Measurements from ENCODE around the gene DSCAM.

DSCAM gene

DNA sequence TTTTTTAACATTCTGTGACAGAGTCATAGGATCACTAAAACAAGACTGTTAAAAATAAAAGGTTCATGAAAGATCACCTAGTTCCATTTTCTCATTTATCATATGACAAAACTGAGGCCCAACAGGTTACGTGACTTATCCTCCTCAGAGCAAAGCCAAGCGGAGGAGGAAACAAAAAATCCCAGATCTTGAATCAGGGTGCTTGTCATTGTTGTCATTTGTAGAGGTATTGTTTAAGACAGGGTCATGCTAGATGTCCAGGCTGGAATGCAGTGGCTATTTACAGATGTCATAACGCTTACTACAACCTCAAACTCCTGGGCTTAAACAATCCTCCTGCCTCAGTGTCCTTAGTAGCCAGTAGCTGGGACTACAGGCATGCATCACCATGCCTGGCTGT lies 293.2 kb downstream of the DSCAM start:
- no peak for DNase-seq (ENCODE audit: low read depth, low spot score)

DNA sequence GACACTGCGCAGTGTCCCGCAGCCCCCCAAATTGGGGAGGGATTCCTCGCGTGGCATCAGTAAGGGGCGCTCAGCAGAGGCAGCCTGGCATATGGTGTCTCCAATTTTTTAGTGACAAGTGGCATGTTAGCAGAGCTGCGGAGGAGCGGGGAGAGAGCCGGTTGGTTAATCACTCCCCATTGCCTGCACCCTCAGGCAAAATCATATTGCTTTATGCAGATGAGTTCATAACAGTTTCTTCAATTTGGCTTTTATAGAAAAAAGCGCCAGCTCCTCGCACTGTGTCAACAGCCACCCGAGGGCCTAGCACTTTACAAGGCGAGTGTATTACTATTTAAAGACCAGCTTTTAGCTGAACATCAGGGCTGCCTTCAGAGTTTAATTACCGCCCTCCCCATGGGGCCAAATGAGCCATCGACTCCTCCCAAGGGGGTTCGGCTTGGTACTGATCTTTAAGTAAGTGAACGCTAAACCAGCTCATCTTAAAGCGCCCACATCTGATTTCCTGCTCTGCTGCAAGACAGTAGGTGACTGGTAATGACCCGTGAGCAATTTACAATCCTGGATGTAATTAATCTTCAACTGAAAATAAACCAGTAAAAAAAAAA lies 298.9 kb downstream of the DSCAM start:
- DNase-seq (ENCODE audit: low read depth, low spot score), result no peak

DNA sequence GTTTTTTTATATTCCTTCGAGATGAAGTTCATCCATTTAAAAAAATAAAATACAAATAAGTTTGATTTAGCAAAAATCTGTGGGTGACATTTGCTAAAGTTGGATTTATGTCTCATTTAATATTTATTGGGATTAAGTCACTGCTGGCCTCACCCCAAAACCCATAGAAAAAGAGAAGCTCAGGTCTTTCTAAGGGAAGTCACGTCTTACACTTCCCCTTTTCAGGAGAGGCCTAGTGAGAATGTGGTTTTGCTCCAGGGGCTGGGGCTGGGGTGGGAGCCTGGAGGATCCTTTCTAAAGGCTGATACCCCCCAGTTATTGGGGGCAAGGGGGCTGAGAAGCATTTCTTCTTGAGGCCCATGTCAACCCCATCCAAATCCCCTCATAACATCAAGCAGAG lies 300.3 kb downstream of the DSCAM start:
- DNase-seq (ENCODE audit: low read depth, low spot score), result no peak

DNA sequence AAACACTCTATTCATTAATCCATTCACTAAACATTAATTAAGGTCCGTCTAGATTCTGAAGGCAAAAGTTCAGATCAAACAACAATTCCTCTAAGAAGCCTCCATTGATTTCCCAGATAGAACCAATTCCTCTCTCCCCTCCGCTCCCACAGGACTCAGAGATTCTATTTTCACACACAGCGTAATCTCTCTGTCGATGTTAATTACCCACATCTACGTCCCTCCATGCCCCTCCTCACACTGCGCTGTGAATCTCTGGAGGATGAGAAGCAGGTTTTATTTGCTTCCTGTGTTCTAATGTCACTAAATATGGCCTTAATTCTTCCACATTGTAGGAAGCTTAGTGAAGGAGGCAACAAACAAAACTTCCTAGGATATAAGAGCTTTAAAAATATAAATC lies 306.7 kb downstream of the DSCAM start:
- DNase-seq (ENCODE audit: low read depth, low spot score), result no peak

DNA sequence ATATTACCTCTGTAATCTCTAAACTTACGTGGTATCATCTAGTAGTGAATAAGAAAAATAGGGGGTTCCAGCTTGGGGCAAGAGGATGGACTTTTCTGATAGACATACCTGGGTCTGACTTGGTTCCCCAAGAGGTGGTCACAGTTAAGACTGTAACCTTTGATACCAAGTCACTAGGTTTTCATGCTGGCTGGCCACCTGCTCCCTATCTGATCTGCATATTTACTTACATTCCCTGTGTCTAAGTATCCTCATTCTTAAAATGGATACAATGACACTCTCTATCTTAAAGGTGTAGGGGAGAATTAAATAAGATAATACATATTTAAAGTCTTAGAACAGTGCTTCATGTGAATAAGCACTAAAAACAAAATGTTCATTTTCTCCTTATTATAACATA lies 312.1 kb downstream of the DSCAM start:
- DNase-seq (ENCODE audit: low read depth, low spot score), result no peak

DNA sequence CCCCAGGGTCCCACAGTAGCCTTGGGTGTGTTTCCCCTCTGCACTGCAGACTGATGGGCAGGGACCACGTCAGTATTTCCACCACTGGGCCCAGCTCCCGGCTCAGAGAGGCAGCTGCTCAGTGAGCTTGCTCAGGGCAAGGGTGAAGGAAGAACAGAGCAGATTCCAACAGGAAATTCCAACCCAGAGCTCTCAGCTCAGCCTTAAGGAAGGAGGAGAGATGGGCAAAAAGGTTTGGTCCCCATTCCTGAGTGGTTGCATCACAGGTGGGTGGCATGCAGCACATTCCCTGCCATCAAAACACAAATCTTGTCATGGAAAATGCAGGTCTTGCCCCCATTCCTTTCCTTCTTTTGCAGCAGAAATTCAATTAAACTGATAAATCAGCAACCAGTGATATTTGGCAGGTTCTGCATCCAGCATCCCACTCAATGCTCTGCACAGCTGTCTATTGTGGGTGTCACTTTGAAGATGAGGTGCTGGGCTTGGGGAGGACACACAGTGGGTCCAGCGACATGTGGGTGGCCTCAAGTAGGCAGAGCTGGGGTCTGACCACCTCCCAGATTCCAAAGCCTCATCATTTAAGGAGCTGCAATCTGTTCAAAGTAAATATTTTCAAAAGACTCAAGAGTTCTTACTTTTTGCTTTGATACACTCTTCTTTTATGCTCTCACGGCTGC lies 315.4 kb downstream of the DSCAM start:
- DNase-seq (ENCODE audit: low read depth, low spot score), result no peak

DNA sequence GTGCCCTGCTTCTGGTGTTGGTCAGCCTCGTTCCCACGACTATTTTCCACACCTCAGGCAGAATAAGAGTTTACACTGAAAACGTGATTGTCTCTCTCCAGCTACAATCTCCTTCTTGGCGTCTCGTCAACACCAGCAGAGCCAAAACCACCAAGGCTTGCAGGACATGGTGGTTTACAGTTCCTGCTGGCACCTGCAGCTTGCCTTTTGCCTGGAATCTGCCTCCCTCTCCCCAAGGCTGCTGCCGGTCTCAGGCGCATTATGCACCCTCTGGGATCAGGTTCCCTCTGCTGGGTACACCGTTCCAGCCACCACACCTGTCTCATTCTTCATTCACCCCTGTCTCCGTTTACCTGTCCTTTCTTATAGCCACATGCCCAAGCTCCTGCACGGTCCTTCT lies 315.9 kb downstream of the DSCAM start:
- DNase-seq (ENCODE audit: low read depth, low spot score), result no peak

DNA sequence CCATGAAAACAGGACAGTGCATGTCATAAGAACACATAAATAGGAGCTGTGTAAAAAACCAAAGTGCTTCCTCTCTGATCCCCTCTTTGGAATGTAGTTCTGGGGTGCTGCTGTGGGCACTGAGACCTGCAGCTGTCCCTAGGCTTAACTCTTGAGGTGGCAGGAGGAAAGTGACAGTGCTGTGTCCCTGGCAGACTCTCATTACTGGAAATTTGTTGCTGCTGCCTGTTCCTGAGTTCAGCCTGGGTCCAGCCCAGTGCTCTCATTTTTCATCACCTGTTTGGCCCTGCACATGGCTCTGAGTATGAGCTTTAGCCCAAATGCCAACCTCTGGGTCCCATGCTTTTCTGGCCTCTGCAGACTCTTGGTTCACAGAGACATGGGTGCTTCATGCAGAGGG lies 329.3 kb downstream of the DSCAM start:
- no peak for DNase-seq (ENCODE audit: low read depth, low spot score)

DNA sequence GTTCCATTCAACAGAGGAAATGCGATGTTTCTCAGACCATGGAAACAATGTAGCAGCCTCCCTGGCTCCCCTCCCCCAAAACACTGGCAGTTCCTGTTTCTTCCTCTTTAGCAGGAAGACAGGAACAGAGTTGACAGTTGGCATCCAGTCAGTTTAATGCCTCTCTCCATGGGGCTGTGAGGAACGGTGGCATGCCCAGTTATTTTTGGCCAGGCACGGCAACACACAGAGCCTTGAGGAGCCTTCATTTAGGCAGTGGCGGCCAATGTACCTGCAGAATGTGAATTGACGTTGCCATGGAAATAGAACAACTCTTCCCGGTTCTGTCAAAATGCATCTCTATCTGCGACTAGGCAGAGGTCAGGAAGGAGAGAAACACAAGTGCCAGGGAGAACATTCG lies 330.6 kb downstream of the DSCAM start:
- DNase-seq (ENCODE audit: low read depth, low spot score), result peak; percentile 8

DNA sequence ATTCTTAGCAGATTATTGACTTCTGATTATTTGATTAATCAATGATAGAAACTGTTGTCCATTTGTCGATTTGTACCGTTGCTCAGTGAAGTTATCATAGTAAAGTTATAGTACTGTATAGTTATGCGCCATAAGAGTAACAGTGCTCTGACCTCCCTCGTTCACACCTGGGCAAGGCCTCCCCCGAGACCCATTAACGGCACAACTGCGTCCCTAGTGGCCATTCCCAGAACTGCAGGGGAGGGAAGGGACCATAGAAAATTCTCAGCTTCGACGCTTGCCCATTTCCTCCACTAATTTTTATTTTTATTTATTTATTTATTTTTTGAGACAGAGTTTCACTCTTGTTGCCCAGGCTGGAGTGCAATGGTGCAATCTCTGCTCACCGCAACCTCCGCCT lies 334.4 kb downstream of the DSCAM start:
- DNase-seq (ENCODE audit: low read depth, low spot score), result peak; percentile 35

DNA sequence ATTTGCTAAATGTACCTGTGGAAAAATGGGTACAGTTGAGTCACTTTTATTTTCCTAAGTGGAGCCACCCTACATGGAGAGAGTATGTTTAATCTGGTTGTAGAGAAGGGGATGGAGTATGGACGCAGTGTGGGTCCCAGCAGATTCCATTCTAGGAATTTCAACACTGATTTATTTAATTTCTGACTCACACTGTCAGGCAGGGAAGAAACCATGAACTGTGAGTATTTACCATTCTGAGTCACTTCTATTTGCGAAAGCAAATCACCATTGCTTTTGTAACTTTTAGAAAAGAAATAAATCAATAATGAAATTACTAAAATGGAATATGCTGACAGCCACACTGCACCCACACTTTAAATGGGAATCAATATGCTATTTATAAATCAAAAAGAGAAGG lies 339.0 kb downstream of the DSCAM start:
- DNase-seq (ENCODE audit: low read depth, low spot score), result no peak

DNA sequence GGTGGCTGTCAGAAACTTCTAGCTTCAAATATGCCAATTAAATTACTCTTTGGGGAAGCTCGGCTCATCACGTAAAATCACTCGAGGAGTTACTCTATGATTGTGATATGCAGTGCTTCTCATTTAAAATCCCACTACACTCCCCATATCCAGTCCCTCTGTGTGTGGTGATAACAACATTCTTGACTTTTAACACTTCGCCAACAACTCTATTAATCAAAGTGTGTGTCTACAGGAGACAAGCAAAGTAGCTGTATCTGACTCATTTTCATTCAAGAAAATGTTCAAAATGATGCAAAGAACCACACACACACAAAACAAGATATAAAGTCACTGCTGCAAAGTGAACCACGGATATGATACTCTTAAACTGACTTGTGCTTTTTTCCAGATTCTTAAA lies 341.3 kb downstream of the DSCAM start:
- no peak for DNase-seq (ENCODE audit: low read depth, low spot score)

DNA sequence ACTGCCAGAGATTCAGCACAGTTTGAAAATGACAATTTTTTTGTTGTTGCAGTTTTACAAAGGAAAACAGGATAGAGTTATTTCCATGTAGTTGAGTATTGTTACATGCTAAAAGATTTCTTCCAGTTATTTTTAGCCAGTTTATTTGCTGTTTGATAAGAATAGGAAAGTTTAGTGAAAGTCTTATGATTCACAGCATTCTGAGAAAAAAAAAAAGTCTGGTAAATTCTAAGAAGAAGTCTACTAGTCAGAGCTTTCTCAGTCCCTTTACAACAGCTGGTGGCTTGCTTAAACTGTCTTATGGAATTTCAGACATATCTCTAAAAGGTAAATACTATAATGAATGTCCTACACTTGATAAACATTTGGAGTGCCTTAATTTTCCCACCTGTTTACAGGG lies 341.7 kb downstream of the DSCAM start:
- DNase-seq (ENCODE audit: low read depth, low spot score), result no peak

DNA sequence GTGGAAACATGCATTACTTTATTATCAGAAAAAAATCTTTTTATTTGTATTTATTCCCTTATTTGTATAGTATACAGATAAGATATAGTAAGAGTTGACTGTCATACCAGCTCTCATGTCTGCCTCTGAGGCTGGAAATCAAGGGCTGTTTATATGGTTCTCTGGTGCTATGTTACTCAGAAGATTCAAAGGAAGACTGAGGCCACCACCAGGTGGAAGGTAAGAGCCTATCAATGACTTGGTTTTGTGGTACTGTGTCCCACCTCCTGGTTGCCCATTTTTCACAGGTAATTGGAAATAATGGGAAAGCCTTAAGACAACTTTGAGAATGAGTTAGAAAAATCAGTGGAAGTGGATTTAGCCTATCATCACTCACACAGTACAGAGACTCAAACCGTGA lies 342.1 kb downstream of the DSCAM start:
- DNase-seq (ENCODE audit: low read depth, low spot score), result no peak

DNA sequence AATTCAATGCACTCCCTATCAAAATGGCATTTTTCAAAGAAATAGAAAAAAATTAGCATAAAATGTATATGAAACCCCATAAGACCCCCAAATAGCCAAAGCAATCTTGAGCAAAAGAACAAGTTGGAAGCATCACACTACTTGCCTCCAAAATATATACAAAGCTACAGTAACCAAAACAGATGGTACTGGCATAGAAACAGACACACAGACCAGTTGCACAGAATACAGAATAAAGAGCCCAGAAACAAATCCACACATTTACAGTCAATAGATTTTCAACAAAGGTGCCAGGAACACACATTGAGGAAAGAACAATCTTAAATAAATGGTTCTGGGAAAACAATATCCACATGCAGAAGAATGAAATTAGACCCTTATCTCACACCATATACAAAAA lies 350.8 kb downstream of the DSCAM start:
- no peak for DNase-seq (ENCODE audit: low read depth, low spot score)

DNA sequence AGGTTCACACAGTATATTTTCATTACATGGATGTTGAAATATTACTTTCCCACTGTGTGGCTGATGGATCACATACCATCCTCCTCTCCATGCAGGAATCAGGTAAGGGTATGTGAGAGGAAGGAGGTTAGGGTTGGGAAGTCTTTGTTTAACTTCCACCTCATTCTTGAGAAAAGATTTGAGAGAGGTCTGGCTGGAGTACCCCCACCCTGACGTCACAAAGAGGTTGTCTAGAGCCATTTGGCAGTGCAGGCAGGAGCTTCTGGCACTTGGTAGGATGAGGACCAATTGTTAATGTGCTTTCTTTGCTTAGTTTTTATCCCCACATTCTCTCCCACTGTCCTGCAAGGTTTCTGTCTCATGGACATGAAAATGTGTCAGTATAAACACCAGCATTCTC lies 356.6 kb downstream of the DSCAM start:
- no peak for DNase-seq (ENCODE audit: low read depth, low spot score)

DNA sequence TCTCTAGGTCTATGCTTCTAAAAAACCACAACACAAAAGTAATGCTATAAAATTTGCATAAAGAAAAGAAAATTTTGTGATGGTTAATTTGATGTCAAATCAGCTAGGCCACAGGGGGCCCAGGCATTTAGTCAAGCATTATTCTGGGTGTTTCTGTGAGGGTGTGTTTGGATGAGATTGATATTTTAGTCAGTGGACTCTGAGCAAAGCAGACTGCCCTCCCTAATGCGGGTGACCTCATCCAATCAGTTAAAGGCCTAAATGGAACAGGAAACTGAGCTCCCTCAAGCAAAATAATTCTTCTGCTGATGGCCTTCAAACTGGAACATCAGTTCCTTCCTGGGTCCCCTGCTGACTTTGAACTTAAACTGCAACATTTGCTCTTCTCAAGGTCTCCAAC lies 358.0 kb downstream of the DSCAM start:
- DNase-seq (ENCODE audit: low read depth, low spot score), result no peak

DNA sequence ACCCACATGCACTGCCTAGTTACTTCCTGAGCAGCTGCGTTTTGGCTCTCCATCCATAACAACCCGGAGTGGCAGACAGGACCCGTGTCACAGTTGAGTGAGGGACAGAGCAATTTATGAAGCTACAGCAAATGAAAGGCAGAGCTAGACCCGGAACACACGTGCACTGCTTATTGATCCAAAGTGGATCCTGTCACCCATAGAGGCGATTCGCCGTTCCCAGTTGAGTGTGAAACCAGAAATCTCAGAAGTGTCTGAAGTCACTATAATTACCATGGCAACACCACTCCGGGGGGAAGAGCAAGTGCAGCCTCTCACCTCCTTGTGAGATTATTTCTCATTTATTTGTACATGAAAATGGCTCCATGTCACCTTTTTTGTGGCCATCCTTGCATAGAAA lies 365.2 kb downstream of the DSCAM start:
- no peak for DNase-seq (ENCODE audit: low read depth, low spot score)

DNA sequence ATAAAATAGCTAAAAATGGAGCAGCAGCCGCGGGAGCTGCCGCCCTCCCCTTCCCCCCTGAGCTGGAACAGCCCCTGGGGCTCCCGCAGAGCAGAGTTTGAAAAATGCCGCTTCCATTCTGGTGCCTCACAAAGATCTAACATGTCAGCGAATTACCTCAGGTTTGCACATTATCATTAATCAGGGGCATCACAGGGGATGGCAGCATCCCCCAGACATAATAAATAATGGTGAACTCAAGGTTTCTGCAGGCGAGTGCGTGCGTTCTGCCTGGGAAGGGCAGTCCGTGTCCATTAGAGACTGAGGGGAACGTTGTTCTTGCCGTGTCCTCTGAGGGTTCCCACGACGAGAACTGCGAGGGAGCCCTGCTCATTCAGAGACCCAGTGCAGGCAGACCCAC lies 372.4 kb downstream of the DSCAM start:
- no peak for DNase-seq (ENCODE audit: low read depth, low spot score)

DNA sequence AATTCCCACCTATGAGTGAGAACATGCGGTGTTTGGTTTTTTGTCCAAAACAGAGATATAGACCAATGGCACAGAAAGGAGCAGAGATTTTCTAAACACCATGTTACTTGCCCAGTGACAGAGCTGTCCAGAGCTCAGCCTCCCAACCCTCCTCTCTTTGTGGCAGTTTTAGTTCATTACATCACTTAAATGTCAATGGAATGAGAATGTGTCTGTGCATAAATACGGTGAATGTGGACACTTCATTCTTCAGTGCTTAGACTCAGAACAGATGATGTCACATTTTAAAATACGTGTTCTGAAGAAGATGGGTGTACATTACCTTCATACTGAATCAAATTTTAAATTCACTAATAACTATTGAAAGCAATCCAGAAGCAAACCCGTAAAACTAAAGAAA lies 374.9 kb downstream of the DSCAM start:
- no peak for DNase-seq (ENCODE audit: low read depth, low spot score)

DNA sequence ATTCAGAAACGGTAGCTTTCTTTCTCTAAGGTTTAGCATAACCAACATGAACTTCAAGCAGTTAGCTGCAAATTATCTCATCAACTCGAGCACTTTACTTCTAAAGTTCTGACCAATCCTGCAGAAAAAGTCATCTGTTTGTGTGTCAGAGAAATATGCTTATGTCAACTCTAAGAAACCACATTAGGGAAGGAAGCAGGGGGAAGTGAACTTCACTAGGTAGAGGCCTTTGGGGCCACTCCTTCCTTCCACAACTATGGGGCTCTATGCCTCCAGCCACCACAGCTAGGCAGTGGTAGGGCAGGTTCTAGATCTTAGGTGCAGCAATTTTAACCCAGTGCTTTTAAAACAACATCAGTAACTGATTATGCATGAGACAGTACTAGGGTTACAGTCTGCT lies 375.9 kb downstream of the DSCAM start:
- no peak for DNase-seq (ENCODE audit: low read depth, low spot score)

DNA sequence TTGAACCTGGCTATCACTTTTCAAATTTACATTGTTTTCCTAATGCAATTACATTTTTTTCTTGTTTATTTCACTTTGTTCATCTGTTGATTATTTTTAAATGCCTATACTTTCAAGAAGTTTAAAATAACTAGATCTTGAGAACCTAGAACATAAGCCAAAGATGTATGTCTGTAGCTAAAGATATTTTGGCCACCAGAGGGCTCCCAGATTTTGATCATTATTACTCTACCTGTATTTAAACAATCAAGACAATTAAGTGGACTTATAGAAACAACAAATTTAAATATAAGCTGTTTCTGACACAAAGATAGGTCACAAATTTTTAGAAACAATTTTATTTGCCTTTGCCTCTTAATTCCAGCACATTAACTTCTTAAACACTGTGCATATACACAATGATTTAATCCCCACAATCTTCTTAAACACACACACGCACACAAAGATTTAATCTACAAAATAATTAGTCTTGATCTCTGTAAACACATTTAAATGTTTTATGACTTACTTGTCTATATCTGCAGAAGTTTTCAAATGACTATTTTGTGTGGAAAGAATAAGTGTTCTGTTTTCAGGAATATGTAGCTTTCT lies 380.0 kb downstream of the DSCAM start:
- no peak for DNase-seq (ENCODE audit: low read depth, low spot score)

DNA sequence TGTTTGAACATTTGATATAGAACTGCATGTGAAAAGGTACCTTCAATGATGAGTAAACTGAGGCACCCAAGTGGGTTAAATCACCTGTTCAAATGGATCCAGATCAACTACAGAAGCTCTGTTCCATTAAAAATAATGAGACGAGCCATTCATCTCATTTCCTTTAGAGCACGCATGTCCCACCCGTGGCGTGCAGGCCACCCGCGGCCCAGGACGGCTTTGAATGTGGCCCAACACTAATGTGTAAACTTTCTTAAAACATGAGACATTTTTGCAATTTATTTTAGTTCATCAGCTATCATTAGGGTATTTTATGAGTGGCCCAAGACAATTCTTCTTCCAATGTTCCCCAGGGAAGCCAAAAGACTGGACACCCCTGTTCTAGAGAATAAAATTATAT lies 381.6 kb downstream of the DSCAM start:
- DNase-seq (ENCODE audit: low read depth, low spot score), result no peak

DNA sequence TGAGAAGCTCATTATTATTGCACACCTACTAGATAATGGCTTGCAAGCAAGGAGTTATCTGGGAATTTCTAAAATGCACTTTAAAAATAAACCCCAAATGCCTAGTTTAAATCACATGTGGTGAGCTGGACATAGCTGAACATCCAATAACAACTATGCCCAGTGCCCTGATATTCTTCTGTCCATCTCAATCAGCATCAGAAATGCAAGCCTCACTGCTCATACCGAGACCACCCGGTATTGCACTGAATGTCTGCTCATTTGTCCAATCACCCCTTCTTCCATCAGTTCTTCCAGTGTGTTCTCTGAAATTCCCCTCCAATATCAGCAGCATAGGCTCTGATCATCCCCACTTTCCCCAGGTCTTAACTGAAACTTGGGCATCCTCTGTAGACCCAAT lies 383.8 kb downstream of the DSCAM start:
- no peak for DNase-seq (ENCODE audit: low read depth, low spot score)

Measured in ELF-1 (cell line).